Esophagus (tissue), 2 donors: Measurements from ENCODE around the gene M6PR. TPM values are rescaled to one million over a fixed set of nuclear protein-coding genes. Genes with fewer than 3 reads are reported as not detected.

Experiments used
- H3K27ac ChIP-seq, 2 donors: one replicate each; pipeline ENCODE4 v1.5.1; 2013; ENCODE audit warnings: low read depth in 2 of 2, mild to moderate bottlenecking in 2 of 2, inconsistent platforms in 1 of 2, low read length in 1 of 2, moderate library complexity in 1 of 2
- H3K27me3 ChIP-seq, 2 donors: one replicate each; pipeline ENCODE4 v1.6.1; 2013; ENCODE audit warnings: low read length in 2 of 2, control low read depth in 1 of 2, mild to moderate bottlenecking in 1 of 2; ENCODE audit not compliant: insufficient read depth in 2 of 2, control insufficient read depth in 1 of 2
- H3K36me3 ChIP-seq, 2 donors: one replicate each; pipeline ENCODE4 v1.6.1; 2013; ENCODE audit warnings: low read length in 1 of 2; ENCODE audit not compliant: control insufficient read depth in 2 of 2, insufficient read depth in 2 of 2
- H3K4me1 ChIP-seq, 2 donors: one replicate each; pipeline ENCODE4 v1.6.1; 2013; ENCODE audit warnings: low read length in 1 of 2; ENCODE audit not compliant: control insufficient read depth in 2 of 2, insufficient read depth in 2 of 2
- H3K4me3 ChIP-seq, 2 donors: one replicate each; pipeline ENCODE4 v1.5.1; 2013; ENCODE audit warnings: low read length in 2 of 2, mild to moderate bottlenecking in 2 of 2, low read depth in 1 of 2, moderate library complexity in 1 of 2
- H3K9me3 ChIP-seq, 2 donors: one replicate each; pipeline ENCODE4 v1.6.1; 2013; ENCODE audit warnings: mild to moderate bottlenecking in 2 of 2, low read depth in 1 of 2, low read length in 1 of 2, moderate library complexity in 1 of 2; ENCODE audit not compliant: control insufficient read depth in 2 of 2, insufficient read depth in 1 of 2
- WGBS, 2 donors: extraction: QIAGEN DNeasy Blood & Tissue Kit; methylation state at CpG; one replicate each; pipeline ENCODE4 v1.1.7; 2013; 5-methylcytosine and 5-hydroxymethylcytosine counted together
- polyA plus RNA-seq, 2 donors: library from polyadenylated mRNA; stranded (reverse); fragments of 200-250 nt; gene quantifications; one replicate each; pipeline ENCODE4 v1.2.3, GENCODE V29; 2013
- donor health status: healthy with polysubstance abuse.
- donor health status: Bipolar disorder and iron deficiency.

M6PR gene
- 10 to 100 TPM; 28.5 to 45.9 TPM for polyA plus RNA-seq

DNA sequence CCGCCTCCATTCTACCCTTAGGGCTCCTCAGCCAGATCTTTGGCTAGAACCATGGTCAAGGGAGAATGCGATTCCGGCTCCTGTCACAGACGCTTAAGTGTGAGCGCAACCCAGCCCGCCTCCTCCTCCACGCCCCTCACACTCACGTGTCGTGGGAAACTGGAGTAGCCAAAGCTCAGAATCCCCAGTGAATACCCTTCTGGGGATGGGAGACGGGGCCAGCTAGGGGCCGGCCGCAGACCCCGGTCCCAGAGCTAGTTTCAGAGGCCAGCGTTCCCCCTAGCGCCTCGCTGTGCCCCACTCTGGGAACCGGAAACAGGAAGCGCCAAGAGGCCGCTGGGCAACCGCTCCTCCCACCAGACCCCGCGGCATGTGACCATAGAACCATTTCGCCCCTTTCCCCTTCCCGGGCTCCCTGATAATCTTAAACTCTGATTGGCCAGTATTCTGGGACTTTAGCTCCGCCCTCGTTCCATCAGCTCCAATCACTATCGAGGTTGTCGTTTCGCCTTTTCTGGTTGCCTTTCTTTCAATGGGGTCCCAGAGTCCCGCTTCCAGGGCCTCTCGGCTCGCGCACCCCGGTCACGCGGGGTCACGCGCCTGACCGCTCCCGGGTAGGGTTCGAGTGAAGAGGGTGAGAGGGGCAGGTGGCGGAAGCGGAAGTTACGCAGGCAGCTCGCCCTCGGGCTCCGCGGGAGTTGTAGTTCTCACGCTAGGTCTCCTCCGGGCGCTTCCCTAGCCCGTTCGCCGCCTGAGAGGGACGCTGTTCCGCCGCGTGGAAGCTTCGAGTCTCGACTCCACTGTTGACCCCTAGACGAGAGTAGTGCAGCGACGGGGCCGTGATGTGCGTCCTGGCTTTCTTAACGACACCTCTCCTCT is at the start of gene M6PR:
M6PR (minus strand) TSS at position 304 of the 879 bp plus-strand sequence. CDS start 3,241 bp downstream, outside the sequence.
- WGBS, 2 donors, result 0% methylated on average over 66 of the region's 66 CpGs
- H3K27me3 ChIP-seq, result no peaks in the 10 kb centered on the region
- H3K27ac ChIP-seq, result peak within 1 kb of the TSS; percentile 99
- peak within 1 kb of the TSS; percentile 76 to 80 for H3K4me3 ChIP-seq
- peaks cover 3 to 5% of the 10 kb centered on the region in 2 donors for H3K36me3 ChIP-seq
- no peaks in the 10 kb centered on the region for H3K4me1 ChIP-seq
- no peaks in the 10 kb centered on the region for H3K9me3 ChIP-seq

DNA sequence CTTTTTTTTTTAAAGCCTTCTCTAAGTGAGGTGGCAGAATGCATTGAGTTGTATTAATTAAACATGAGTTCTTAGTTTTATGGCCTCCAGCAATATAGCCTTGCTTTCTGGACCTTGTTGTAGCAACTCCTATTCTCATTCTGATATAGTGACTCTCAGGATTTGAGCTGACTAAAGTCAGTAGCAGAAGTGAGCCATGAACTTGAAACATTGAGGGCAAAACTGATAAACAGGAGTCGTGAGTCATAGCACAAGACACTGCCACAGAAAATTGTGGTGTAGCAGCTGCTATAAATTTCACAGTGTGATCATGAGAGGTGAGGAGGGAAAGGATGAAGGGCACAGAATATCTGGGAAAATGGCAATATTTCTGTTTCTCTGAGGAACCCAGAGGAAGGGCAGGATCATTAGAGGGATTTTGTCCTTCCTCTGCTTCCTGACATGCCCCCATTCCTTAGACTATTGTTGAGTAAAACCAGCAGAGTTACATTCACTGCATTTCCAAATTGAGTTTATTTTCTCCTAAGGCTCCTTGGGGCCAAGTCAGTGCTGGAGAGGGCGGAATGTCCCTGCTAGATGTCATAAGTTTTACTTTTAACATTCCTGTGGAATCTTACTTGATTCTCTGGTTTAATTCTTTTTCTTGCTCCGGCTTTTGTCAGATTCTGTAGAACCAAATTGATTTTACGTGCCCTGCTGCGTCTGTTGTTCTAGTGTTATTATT is 47.4 kb upstream of the M6PR start:
- 79 to 80% methylated on average over 5 of the region's 5 CpGs for WGBS, 2 donors
- Histone ChIP-seq H3K4me1 (no peaks in the 10 kb centered on the region), H3K27me3 (no peaks in the 10 kb centered on the region), H3K36me3 (no peaks in the 10 kb centered on the region), H3K27ac (no peak overlapping the region), H3K9me3 (no peaks in the 10 kb centered on the region), H3K4me3 (no peak overlapping the region)

DNA sequence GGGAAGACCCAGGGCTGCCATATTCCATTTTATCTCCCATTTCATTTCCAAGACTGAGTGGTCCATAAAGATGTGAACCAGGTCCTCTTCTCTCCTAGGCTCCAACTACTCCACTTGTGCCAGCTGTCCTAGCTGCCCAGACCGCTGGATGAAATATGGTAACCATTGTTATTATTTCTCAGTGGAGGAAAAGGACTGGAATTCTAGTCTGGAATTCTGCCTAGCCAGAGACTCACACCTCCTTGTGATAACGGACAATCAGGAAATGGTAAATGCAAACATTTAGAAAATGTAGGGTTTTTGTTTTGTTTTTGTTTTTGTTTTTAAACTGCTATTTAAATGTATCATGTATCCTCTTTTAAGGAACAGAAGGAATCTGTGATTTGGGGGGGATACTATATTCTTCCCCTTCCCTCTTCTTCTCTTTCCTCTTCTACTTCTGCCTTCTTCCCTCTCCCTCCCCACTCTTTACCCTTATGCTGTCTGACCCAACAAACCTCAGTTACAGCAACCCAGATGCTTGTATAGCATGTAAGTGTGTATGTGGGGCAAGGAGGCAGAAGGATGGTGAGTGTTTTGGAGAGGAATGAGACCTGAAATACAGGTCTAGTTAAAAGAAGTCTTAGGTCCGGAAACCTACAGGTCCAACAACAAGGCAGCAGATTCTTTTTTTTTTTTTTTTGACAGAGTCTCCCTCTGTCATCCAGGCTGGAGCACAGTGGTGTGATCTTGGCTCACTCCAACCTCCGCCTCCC is 45.8 kb upstream of the M6PR start:
- no peaks in the 10 kb centered on the region for H3K36me3 ChIP-seq
- 85 to 91% methylated on average over 4 of the region's 4 CpGs for WGBS, 2 donors
- no peaks in the 10 kb centered on the region for H3K27me3 ChIP-seq
- no peaks in the 10 kb centered on the region for H3K4me1 ChIP-seq
- no peak overlapping the region for H3K27ac ChIP-seq
- H3K9me3 ChIP-seq, result no peaks in the 10 kb centered on the region
- no peak overlapping the region for H3K4me3 ChIP-seq

DNA sequence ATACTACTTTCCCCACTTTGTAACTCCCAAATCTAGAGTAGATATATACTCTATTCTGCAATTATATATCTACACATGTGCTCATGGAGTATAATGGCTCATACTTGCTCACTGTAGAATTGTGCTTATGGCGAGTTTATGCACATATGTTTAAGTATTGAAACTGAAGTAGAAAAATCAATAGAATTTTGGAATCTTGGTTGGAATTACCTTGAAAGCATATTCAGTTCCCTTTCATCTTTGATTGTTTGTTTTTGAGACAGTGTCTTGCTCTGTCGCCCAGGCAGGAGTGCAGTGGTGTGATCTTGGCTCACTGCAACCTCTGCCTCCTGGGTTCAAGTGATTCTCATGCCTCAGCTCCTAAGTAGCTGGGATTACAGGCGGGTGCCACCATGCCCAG is 44.4 kb upstream of the M6PR start:
- no peaks in the 10 kb centered on the region for H3K4me1 ChIP-seq
- no peaks in the 10 kb centered on the region for H3K36me3 ChIP-seq
- WGBS, 2 donors, result 85 to 88% methylated on average over 3 of the region's 3 CpGs
- H3K27ac ChIP-seq, result no peak overlapping the region
- H3K27me3 ChIP-seq, result no peaks in the 10 kb centered on the region
- no peak overlapping the region for H3K4me3 ChIP-seq
- no peaks in the 10 kb centered on the region for H3K9me3 ChIP-seq

DNA sequence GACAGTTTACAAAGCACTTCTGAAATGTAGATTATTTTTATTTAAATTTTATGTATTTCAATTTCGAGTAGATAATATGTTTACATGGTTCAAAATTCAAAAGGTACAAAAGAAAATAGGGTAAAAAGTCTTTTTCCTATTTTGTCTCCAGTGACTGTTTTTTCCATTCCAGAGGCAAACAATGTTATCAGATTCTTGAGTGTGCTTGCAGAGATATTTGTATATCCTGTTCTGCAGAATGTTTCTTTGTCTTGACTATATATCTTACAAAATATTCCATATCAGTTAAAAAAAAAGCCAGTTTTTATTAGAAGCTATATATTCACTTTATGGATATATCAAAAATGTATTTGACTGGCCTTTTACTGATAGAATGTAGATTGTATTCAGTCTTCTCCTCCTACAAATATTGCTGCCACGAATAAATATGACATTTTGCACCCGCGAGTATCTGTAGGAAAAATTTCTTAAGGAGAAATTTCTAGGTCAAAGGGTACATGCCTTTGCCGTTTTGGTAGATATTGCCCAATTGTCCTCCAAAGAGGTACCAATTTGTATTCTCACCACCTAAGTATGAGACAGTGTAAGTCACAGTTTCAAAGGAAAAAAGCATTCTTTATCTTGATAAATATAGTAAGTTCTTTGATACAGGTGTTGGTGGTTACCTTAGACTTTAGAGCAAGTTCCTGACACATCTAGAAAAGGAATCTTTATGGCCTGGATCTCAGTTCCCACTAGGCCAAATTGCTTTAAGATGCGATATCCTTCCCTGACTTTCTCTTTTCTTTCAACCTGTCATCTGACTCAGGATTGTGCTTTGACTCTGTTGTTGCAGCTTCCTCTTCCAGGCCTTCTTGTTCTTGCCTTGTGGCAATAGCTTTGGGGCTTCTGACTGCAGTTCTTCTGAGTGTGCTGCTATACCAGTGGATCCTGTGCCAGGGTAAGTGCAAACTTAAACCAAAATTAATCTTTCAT is 42.2 kb upstream of the M6PR start:
- Histone ChIP-seq H3K27me3 (no peaks in the 10 kb centered on the region), H3K4me3 (no peak overlapping the region), H3K9me3 (no peaks in the 10 kb centered on the region), H3K36me3 (no peaks in the 10 kb centered on the region), H3K4me1 (no peaks in the 10 kb centered on the region), H3K27ac (no peak overlapping the region)
- 67 to 70% methylated on average over 6 of the region's 6 CpGs for WGBS, 2 donors

DNA sequence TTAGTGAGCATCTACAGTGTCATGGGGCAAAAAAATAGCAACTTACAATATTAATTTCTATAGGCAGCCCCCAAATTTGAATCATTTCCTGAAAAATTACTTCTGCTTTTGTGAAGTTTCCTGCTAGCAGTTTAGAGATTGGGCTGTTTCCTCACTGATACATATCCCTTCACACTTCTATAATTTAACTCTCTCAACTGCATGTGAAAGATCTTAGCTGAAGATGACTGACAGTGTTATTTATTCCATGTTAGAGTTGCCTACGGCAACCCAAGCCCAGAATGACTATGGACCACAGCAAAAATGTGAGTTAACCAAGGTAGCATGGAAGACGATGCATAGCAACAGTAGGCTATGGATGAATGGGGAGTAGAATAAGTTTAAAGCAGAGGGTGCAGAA is 40.0 kb upstream of the M6PR start, which contains the start of gene KLRG1:
KLRG1 (plus strand) TSS at position 134 of the 400 bp plus-strand sequence; CDS start at position 224, 90 bp downstream.
- Histone ChIP-seq H3K27me3 (no peaks in the 10 kb centered on the region), H3K4me3 (no peak within 1 kb of the TSS), H3K9me3 (no peaks in the 10 kb centered on the region), H3K27ac (no peak within 1 kb of the TSS), H3K4me1 (no peaks in the 10 kb centered on the region), H3K36me3 (no peaks in the 10 kb centered on the region)
- 82 to 83% methylated on average over 2 of the region's 2 CpGs for WGBS, 2 donors

DNA sequence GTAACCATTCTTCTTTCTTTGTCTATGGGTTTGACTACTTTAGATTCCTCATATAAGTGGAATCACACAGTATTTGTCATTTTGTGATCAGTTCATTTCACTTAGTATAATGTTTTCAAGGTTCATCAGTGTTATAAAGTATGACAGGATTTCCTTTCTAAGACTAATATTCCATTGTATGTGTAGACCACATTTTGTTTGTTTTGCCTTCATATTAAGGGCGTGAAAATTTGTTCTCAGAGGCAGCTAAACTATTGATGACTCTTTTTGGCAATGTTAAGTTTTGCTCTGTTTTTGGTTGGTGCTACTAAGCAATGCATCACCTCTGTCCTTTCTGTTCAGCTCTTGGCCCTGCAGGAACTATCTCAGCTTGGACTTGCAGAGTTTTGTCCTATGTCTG is 38.2 kb upstream of the M6PR start:
- H3K9me3 ChIP-seq, result no peaks in the 10 kb centered on the region
- H3K27me3 ChIP-seq, result no peaks in the 10 kb centered on the region
- no peaks in the 10 kb centered on the region for H3K36me3 ChIP-seq
- H3K4me1 ChIP-seq, result no peaks in the 10 kb centered on the region
- no peak overlapping the region for H3K4me3 ChIP-seq
- 28 to 39% methylated on average over 1 of the region's 1 CpG for WGBS, 2 donors
- H3K27ac ChIP-seq, result no peak overlapping the region

DNA sequence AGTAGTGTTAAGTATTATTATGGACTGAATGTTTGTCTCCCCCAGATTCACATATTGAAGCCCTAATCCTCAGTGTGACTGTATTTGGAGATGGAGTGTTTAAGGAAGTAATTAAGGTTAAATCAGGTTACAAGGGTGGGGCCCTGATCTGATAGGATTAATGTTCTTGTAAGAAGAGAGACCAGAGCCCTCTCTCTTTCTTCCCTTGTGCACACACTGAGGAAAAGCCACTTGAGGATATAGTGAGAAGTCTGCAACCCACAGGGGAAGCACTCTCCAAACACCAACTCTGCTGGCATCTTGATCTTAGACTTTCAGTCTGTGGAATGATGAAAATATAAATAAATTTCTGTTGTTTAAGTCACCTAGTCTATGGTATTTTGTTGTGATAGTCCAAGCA is 37.7 kb upstream of the M6PR start:
- Histone ChIP-seq H3K27ac (no peak overlapping the region), H3K4me3 (no peak overlapping the region), H3K36me3 (no peaks in the 10 kb centered on the region), H3K4me1 (no peaks in the 10 kb centered on the region), H3K27me3 (no peaks in the 10 kb centered on the region), H3K9me3 (no peaks in the 10 kb centered on the region)
